ENCODE data around the gene SMARCAL1.

The SMARCAL1 gene

DNA sequence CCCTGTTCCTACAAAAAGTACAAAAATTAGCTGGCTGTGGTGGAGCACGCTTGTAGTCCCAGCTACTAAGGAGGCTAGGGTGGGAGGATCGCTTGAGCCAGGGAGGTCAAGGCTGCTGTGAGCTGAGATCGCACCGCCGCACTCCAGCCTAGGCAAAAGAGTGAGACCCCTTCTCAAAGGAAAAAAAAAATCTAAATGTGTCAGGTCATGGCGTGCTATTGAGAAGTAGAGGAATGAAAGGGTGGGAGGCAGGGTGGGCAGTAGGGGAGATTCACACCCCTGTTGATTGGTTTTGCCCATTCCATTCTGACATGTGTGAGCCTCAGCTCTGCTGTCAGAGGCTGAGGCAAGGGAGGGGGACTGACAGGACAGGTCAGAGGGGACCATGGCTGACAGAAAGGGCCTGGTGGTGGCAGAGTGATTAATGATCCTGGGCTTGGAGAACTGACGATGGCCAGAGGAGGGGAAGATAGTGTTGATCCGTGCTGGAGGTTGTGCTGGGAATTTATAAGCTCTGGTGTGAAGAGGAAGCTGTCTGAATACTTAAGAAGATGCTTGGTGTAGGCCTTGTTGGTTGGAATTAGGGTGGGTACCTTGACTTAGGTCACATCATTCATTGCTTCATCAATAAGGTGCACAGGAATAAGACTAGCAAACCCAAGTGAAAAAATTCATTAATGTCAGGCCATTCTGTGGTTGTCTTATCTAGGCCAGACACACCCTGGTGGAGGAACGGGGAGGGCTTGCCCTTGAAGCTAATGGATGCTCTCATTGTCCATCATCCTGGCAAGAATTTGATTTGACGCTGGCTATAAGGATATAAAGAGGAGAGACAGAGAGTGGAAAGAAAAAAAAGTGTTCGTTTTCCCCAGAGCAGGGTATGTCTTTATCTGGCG, 19.1 kb upstream of the SMARCAL1 start:
- DNase-seq: no peak

DNA sequence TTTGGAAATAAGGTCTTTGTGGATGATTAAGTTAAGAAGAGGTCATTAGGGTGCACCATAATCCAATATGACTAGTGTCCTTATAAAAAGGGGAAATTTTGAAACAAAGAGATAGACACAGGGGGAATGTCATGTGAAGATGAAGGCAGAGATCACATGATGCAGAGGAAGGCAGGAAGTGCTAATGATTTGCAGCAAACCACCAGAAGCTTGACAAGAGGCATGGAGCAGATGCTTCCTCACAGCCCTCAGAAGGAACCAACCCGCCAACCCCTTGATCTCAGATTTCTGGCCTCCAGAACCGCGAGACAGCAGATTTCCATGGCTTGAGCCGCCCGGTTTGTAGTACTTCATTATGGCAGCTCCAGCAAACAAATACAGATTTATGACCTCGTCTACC, 17.4 kb upstream of the SMARCAL1 start:
- no peak for DNase-seq

DNA sequence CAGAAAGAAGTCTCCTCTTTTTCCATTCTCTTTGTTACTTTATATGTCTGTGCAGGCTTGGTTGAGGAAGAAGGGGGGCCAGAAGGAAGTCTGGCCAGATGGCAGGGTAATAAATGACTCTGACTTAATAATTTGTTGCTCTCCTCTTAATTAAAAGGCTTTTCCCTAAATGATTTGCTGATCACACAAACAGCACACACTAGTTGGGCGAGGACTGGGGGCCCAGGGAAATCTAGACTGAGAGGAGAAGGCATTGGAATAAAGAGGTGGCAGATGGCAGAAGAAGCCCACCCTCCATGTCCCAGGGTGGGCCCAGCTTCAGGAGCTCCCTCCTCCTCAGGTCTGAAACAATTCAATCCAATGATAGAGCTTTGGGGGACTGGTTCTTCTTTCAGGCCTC, 12.7 kb upstream of the SMARCAL1 start:
- no peak for DNase-seq

DNA sequence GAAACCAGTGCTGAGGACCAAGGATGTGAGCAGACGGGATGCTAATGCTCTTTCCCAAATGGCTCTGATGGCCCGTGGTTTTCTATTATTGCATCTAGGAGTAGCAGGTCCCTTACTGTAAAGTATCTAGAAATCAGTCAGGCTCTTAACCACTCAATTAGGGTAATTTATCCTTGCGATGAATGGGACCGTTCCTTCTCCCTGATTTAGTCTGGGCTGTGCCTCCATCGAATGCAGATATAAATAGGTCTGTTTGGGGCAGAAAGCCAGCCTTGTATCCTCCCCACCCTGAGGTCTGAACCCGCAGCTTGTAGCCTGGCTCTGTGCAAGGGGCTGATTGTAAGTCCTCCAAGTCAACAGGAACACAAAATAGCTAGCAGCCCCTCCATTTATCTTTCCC, 9.5 kb upstream of the SMARCAL1 start:
- no peak for DNase-seq

DNA sequence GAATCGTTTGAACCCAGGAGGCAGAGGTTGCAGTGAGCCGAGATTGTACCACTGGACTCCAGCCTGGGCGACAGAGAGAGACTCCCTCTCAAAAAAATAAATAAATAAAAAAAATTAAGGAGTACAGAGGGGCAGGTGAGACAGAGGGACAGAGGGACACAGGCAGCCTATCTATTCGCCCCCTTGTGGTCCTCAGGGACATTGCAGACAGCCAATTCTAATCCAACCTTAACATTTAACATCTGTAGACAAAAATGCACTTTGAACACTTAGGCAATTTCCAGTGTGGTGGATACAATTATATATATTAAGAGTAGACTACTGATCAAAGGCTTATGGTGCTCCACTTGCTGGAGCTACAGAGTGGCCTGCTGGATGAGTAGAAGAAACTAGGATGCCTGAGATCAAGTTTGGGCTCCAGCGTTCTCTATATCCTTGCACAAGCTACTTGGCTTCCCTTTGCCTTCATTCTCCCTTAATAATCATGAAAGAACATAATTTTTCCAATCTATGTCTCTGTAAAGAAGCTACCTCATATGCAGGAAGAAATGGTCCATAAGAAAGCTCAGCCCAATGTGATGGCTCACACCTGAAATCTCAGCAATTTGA, 8.2 kb upstream of the SMARCAL1 start:
- peak in 4 of 5 experiments; percentile 15 to 47 (median 24) for DNase-seq

DNA sequence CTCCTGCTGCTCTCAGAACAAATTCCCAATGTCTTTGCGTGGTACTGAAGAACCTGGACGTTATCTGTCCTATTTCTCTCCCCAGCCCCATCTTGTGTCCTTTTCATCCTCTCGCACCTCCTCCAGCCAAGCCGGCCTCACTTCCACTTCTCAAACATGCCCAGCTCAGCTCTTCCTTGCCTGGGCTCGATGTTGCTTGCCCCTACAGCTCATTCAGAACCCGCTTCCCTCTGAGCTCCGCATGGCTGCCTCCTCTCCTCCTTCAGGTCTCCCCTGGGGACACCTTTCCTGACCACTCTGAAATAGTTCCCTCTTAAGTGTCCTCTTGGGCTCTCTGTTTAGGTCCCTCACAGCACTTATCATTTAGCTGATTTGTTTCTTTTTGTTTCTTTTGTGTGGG, 6.7 kb upstream of the SMARCAL1 start:
- DNase-seq: no peak

DNA sequence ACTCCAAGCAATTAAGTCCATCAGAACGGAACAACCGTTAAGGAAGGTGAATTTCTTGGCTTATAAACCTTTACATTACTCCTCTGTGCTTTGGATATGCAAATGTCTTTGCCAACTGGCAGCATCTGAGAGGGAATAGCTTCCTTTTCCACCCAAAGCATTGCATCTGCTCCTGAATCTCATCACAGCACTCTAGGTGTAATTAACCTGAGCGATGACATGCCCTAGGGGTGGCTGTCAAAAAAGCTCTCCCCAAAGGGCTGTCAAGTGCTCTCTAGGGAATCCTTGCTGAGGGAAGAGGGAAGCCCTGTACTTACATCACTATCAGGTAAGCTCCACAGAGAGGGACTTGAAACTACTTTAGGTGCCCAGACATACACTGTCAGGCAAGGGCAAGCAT, 5.5 kb upstream of the SMARCAL1 start:
- no peak for DNase-seq

DNA sequence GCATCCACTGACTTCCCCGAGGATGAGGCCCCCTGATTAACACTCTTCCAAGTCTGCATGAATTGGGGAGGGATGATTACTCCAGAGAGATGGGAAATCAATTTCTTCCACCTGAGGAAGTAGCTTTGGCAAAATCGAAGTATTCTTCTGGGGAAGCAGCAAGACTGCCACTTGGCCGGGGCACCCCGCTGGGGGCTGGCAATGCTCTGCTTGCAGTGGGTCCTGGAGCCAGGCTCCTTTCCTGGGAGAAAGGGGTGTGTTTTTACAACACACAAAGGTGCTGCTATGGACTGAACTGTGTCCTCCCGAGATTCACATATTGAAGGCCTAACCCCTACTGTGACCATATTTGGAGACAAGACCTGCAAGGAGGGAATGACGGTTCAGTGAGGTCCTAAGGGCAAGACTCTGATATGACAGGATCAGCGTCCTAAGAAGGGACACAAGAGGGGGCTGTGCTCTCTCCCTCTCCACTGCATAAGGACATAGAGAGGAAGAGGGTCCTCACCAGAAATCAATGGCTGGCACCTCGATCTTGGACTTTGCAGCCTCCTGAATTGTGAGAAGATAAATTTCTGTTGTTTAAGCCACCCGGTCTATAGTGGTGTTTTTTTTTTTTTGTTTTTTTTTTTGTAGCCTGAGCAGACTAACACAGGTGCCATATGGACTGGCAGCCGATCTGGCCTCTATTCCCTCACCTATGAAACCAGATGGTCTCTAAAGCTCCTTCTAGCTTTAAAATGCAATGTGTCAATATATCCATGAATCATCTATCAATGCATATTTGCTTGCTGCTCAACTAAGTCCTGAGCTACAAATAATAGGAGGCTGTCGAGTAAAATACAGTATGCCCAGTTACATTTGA, 3.6 kb upstream of the SMARCAL1 start:
- no peak for DNase-seq

DNA sequence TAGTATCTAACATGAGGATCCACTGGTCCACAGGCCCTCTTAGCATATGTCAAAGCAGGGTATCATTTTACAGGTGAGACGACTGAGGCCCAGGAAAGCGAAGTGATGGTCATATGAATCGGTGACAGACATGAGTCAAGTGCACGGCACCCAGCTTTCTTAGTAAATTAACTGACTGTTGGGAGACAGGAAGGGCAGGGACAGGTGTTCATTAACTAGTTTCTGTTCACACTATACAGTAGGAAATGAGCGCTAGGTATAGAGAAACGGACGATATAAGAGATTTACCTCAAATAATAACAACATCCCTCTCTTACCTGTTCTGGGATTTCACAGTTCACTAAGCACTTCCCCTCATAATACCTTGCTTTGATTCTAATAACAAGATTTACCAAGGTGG, 1.7 kb upstream of the SMARCAL1 start:
- peak in 1 of 5 experiments; percentile 4 for DNase-seq

DNA sequence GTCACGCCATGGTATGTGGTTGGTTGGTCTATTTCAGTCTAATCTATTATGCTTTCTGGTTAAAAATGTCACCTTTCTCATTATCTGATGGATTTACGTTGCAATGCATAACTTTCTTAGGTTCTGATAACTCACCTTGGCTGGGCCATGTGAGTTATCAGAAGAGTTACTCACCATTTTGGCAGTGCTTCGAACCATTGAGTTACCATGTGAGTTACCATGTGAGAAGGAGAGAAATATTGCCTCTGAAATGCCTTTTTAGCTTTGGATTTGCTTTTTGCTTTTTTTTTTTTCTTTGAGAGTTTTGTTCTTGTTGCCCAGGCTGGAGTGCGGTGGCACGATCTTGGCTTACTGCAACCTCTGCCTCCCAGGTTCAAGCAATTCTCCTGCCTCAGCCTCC, 1.6 kb downstream of the SMARCAL1 start:
- no peak for DNase-seq

DNA sequence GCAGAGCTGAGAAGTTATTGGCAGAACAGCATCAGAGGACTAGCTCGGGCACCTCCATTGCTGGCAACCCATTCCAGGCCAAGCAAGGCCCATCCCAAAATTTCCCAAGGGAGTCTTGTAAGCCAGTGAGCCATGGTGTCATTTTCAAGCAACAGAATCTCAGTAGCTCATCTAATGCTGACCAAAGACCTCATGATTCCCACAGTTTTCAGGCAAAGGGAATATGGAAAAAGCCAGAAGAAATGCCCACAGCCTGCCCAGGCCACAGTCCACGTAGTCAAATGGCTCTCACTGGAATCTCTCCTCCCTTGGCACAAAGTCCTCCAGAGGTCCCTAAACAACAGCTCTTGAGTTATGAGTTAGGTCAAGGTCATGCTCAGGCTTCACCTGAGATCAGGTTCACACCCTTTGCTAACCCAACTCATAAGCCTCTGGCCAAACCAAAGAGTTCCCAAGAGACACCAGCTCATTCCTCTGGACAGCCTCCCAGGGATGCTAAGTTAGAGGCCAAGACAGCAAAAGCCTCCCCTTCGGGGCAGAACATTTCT, 2.6 kb downstream of the SMARCAL1 start:
- DNase-seq: no peak

DNA sequence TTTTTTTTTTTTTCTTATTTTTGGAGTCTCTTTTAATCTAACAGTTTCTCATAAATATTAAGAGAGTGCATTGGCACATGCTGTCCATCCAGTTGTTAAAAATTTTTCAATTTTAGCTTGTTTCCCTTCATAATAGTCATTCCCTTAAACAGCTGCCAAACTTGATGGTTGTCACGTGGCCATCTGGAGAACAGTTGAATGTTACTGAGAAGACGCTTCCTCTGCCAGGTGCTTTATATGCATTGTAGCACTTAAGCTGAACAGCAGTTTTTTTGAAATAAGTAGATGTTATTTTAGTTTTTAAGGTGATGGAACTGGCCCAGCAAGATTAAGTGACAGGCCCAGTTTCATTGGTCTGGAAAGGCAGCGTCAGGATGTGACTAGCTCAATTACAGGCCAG, 3.3 kb downstream of the SMARCAL1 start:
- no peak for DNase-seq

DNA sequence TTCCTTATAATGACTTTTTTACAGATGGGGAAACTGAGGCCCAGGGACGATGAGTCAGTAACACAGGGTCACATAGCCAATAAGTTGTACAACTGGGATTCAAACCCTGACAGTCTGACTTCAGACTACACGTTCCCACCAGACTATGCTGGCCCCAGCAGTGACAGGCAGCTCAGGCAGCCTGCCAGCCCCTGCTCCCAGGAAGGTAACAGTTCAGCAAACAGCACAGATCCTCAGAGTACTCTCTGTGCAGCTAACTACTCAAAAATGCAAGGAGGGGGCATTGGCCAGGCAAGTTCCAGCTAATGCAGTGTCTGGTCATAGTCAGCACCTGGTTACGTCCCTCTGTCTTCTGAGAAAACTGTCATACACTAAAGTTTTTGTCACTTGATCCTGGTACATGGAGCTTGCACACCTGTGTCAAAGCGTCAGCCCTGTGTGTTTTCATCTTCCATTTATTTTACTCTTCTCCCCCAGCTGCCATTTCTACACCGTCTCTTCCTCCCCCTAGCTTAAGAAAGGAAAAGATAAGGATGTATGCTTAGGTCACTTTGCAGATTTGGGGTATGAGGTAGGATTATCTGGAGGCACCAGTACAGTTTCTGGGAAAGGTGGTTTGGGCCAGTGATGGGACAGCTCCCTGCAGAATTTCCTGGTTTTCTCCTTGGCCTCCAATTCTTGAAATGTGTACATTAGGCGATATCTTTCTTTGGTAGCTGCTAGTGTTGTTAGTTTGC, 4.5 kb downstream of the SMARCAL1 start:
- DNase-seq: no peak

DNA sequence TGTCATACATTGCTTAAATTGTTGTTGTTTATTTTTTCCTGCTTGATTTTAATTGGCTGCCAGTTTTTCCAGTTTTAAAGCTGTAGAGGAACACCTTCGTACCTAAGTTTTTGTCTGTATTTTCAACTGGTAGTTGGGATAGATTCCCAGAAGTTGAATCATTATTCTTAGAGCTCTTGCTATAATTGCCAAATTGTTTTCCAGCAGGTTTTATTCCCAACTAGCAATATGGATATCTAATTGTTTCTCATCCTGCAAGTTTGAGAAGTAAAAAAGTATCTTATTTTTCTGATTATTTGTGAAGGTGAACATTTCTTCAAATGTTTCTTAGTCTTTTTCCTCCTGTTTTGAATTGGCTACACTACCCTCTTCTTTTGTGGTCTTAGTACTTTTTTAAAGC, 6.7 kb downstream of the SMARCAL1 start:
- DNase-seq: no peak

DNA sequence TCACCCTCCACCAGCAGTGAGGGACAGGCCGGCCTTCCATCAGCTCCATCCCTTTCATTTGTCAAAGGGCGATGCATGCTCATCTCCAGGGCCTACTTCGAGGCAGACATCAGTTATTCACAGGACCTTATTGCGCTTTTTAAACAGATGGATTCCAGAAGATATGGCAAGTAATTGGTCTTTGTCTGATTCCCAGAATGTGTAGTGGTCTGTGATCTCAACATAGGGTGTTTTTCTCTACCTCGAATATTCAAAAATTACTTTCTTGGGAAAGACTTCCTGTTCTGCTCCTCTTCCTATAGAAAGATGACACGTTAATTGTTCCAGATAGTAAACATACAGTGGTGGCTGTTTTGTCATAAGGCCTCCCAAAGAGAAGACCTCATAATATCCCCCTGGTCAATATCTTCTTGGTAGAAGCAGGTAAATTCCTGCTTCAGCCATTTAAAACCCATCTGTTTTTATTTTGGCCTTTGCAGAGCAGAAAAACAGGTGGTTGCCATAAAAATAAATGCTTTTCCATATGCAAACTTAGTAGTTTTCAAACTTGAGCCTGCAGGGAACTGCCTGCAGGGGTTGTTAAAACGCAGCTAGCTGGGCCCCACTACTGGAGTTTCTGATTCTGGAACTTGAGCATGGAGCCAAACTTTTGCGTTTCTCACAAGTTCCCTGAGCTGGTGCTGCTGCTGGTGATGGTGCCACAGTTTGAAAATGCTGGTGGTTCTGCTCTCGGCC, 8.2 kb downstream of the SMARCAL1 start:
- DNase-seq: no peak

DNA sequence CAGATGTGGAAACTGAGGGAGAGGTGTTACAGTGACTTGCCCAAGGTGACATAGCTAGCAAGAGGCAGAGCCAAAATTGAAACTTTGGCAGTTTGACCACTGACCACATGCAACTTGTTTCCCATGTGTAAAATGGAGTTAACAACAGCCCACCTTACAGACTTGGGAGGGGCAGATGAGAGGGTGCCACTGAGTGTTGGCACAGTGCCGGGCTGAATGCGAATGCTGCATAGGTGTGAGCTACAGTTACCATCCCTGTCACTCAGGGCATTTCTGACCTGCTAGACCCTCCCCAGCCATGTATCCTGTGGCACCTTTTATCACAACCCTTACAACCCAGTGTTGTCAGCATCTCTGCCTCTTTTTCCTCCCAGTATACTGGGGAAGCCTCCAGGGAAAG, 10.8 kb downstream of the SMARCAL1 start:
- no peak for DNase-seq

DNA sequence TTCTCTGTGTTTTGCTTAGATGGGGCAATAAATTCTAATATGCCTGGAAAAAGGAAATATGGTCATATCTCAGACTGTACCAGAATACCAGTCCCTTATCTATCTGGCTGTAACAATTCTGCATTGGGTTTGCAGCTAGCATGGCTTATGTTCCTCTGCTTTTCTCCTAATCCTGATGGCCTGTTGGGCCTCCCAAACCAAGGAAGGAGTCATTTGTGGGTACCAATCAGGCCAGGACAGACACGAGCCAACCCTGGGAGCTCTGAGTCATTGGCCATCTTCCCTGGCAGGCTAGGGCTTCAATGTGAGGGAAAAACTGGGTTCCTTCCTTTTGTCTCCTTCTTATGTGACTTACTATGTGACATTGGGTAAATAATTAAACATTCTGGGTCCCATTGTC, 12.0 kb downstream of the SMARCAL1 start:
- DNase-seq: no peak

DNA sequence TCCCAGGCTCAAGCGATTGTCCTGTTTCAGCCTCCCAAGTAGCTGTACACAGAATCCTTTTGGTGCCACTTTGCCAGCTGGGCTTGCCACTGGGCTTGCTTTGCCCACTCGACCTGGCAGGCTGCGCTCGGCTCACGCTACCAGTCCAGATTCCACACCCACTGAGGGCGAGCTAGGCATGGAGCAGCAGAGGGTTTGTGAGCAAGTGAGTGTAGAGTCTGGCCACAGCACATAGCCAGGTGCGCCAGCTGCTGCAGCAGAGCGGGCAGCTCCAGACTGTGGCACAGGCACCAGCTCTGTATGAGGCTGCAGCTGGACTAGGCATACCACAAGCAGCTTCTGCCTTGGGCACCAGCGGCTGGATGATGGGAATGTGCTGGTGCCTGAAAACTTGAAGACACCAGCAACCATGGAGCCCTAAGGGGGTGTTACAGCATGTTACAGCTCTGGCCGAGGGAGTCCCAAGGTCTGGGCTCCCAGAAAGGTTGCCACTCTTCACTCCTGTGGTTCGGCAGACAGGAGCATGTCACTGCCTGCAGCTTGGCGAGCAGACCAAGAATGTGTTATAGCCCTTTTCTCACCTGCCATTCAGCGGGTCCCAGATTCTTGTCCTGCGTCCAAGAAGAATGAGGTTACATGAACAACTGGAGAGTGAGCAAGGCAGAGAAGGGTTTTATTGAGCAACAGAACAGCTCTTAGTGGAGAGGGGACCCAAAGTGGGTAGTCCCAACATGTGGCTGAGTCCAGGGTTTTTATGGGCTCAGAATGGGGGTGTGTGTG, 12.9 kb downstream of the SMARCAL1 start:
- DNase-seq: no peak

DNA sequence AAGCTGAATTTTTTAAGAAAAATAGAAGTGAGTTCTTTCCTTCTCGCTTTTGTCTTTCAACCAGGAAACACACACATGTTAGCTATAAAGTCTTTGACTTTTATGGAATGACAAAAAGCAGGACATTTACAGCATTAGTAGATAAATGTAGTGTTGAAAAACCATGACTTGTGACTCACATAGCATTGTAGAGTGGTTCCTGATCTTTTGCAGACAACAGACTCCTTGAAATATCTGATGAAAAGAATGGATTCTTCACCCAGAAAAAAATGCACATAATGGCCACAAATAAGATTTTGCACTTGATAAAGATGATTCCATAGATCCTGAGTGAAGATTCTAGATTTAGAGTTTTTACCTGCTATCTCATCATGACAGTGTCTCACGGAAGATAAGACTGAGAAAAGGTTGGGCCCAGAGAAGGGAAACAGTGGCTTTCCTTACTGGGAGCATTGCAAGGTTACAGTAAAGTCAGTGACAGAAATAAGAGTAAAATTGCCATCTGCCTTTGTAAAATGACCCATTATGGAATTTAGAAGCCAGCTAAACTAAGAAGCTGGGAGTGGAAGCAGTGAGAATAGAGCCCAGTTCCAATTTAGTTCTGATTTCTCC, 14.0 kb downstream of the SMARCAL1 start:
- DNase-seq: no peak

DNA sequence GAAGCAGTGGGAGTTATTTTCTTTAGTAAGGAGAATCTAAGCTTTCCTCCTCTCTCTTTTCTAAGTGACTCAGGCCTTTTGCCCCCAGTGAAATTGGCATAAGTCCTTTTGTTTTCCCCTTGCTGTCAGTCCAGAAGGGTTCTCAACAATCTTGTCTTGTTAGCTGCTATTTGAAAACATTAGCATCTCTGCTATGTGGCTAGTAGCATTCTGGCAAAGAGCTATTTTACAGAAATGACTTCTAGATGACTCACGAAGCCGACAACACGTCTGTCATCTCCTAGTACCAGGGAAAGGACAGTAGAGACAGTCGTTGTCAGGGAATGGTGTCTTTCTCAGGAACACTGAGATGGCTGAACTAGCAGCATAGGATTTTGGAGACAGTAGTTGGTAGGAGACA, 14.7 kb downstream of the SMARCAL1 start:
- DNase-seq: no peak
